Mucosa of stomach (tissue), 1 donor: ENCODE data around the gene LARGE1.

Experiments used
- H3K27me3 ChIP-seq: one replicate; pipeline ENCODE4 v1.7.0; 2013; ENCODE audit warnings: mild to moderate bottlenecking, low read length; ENCODE audit not compliant: control insufficient read depth, insufficient read depth
- H3K36me3 ChIP-seq: one replicate; pipeline ENCODE4 v1.7.0; 2013; ENCODE audit warnings: low read length; ENCODE audit not compliant: control insufficient read depth, insufficient read depth
- H3K4me1 ChIP-seq: one replicate; pipeline ENCODE4 v1.7.0; 2013; ENCODE audit warnings: mild to moderate bottlenecking, low read length; ENCODE audit not compliant: control insufficient read depth, insufficient read depth
- H3K4me3 ChIP-seq: one replicate; pipeline ENCODE4 v1.7.0; 2013; ENCODE audit warnings: low read length
- H3K9ac ChIP-seq: one replicate; pipeline ENCODE4 v1.7.0; 2013; ENCODE audit warnings: mild to moderate bottlenecking, low read length, moderate library complexity
- H3K9me3 ChIP-seq: one replicate; pipeline ENCODE4 v1.7.0; 2013; ENCODE audit warnings: mild to moderate bottlenecking, low read length, moderate library complexity; ENCODE audit not compliant: control insufficient read depth
- donor health status: Pancreatic carcinoma.

Gene LARGE1

GRCh38 chr22:33493476-33494205 lies 426.6 kb downstream of the LARGE1 start:
- no peak overlapping the region for H3K4me3 ChIP-seq
- H3K27me3 ChIP-seq = no peaks in the 10 kb centered on the region
- no peaks in the 10 kb centered on the region for H3K36me3 ChIP-seq
- peaks cover 13% of the 10 kb centered on the region for H3K4me1 ChIP-seq
- H3K9ac ChIP-seq = no peak overlapping the region
- no peaks in the 10 kb centered on the region for H3K9me3 ChIP-seq

GRCh38 chr22:33492210-33492651 lies 428.0 kb downstream of the LARGE1 start:
- Histone ChIP-seq H3K9me3 (no peaks in the 10 kb centered on the region), H3K4me1 (peaks cover 13% of the 10 kb centered on the region), H3K27me3 (no peaks in the 10 kb centered on the region), H3K4me3 (no peak overlapping the region), H3K9ac (no peak overlapping the region), H3K36me3 (no peaks in the 10 kb centered on the region)

GRCh38 chr22:33487041-33487716 lies 433.1 kb downstream of the LARGE1 start:
- Histone ChIP-seq H3K4me1 (peaks cover 2% of the 10 kb centered on the region), H3K9ac (no peak overlapping the region), H3K9me3 (no peaks in the 10 kb centered on the region), H3K4me3 (no peak overlapping the region), H3K27me3 (no peaks in the 10 kb centered on the region), H3K36me3 (no peaks in the 10 kb centered on the region)

- H3K9ac ChIP-seq = no peak overlapping the region
- no peaks in the 10 kb centered on the region for H3K36me3 ChIP-seq
- H3K27me3 ChIP-seq = no peaks in the 10 kb centered on the region
- no peak overlapping the region for H3K4me3 ChIP-seq
- H3K9me3 ChIP-seq = no peaks in the 10 kb centered on the region
- peaks cover 2% of the 10 kb centered on the region for H3K4me1 ChIP-seq
Measured at GRCh38 chr22:33481550-33481949, 438.7 kb downstream of the LARGE1 start.

- H3K27me3 ChIP-seq = no peaks in the 10 kb centered on the region
- H3K4me1 ChIP-seq = peaks cover 4% of the 10 kb centered on the region
- no peaks in the 10 kb centered on the region for H3K36me3 ChIP-seq
- H3K9me3 ChIP-seq = no peaks in the 10 kb centered on the region
- H3K4me3 ChIP-seq = no peak overlapping the region
- H3K9ac ChIP-seq = no peak overlapping the region
Measured at GRCh38 chr22:33477120-33478111, 442.9 kb downstream of the LARGE1 start.

GRCh38 chr22:33476716-33477115 lies 443.6 kb downstream of the LARGE1 start:
- no peaks in the 10 kb centered on the region for H3K27me3 ChIP-seq
- H3K4me1 ChIP-seq = peaks cover 4% of the 10 kb centered on the region
- no peak overlapping the region for H3K4me3 ChIP-seq

GRCh38 chr22:33476206-33476605 lies 444.1 kb downstream of the LARGE1 start:
- H3K27me3 ChIP-seq = no peaks in the 10 kb centered on the region
- H3K4me3 ChIP-seq = no peak overlapping the region
- H3K36me3 ChIP-seq = no peaks in the 10 kb centered on the region
- peaks cover 4% of the 10 kb centered on the region for H3K4me1 ChIP-seq
- H3K9me3 ChIP-seq = no peaks in the 10 kb centered on the region
- H3K9ac ChIP-seq = no peak overlapping the region

More at GRCh38 chr22:33476716-33477115, 443.6 kb downstream of the LARGE1 start:
- no peaks in the 10 kb centered on the region for H3K36me3 ChIP-seq
- H3K9me3 ChIP-seq = no peaks in the 10 kb centered on the region
- no peak overlapping the region for H3K9ac ChIP-seq

GRCh38 chr22:33474587-33474986 lies 445.7 kb downstream of the LARGE1 start:
- Histone ChIP-seq H3K4me3 (no peak overlapping the region), H3K4me1 (peaks cover 4% of the 10 kb centered on the region), H3K27me3 (no peaks in the 10 kb centered on the region), H3K9me3 (no peaks in the 10 kb centered on the region), H3K9ac (no peak overlapping the region), H3K36me3 (no peaks in the 10 kb centered on the region)

- H3K9me3 ChIP-seq = no peaks in the 10 kb centered on the region
- no peak overlapping the region for H3K4me3 ChIP-seq
- H3K4me1 ChIP-seq = peaks cover 4% of the 10 kb centered on the region
- no peaks in the 10 kb centered on the region for H3K36me3 ChIP-seq
- H3K27me3 ChIP-seq = no peaks in the 10 kb centered on the region
- no peak overlapping the region for H3K9ac ChIP-seq
Measured at GRCh38 chr22:33472462-33473344, 447.6 kb downstream of the LARGE1 start.

- Histone ChIP-seq H3K9ac (no peak overlapping the region), H3K27me3 (no peaks in the 10 kb centered on the region), H3K4me1 (no peaks in the 10 kb centered on the region), H3K9me3 (no peaks in the 10 kb centered on the region), H3K36me3 (no peaks in the 10 kb centered on the region), H3K4me3 (no peak overlapping the region)
Measured at GRCh38 chr22:33470456-33470855, 449.8 kb downstream of the LARGE1 start.

GRCh38 chr22:33467620-33468095 lies 452.6 kb downstream of the LARGE1 start:
- H3K4me3 ChIP-seq = no peak overlapping the region
- H3K36me3 ChIP-seq = no peaks in the 10 kb centered on the region
- H3K9ac ChIP-seq = no peak overlapping the region
- no peaks in the 10 kb centered on the region for H3K27me3 ChIP-seq
- H3K4me1 ChIP-seq = no peaks in the 10 kb centered on the region
- no peaks in the 10 kb centered on the region for H3K9me3 ChIP-seq
